Pancreas (tissue), 10 donors: Measurements from ENCODE around the gene EVI5. TPM values are rescaled to one million over a fixed set of nuclear protein-coding genes. Genes with fewer than 3 reads are reported as not detected.

Experiments used
- ATAC-seq, 4 donors: fragments of 200-7000 bp; cut with Tn5 transposase; one replicate each; pipeline versions ENCODE4 v1.8.0 to v1.9.1; 2020; ENCODE audit warnings: mild to moderate bottlenecking in 4 of 4, moderate library complexity in 4 of 4
- DNase-seq, 6 donors: peaks; one replicate each; pipeline ENCODE4 v3.0.0-alpha.2; 2020
- FAIRE-seq: peaks from 2 replicates; lab custom pipeline; 2012; peaks lifted over from hg19 to GRCh38; lab: Jason Lieb, UNC
- H3K27ac ChIP-seq, 4 donors: fragments of 200-600 bp; sonication (generic); 1 replicate in 3 of 4; 2 replicates in 1 of 4; pipeline versions ENCODE4 v1.5.0 to v1.8.0; 2020
- H3K27me3 ChIP-seq, 4 donors: fragments of 200-600 bp; one replicate each; pipeline ENCODE4 v1.8.0; 2021
- H3K36me3 ChIP-seq, 3 donors: fragments of 200-600 bp; sonication (generic) in 1 of 3; one replicate each; pipeline versions ENCODE4 v1.5.0 to v1.8.0; 2020 to 2021
- H3K4me1 ChIP-seq, 3 donors: fragments of 200-600 bp; one replicate each; pipeline ENCODE4 v1.8.0; 2021
- H3K4me3 ChIP-seq, 4 donors: fragments of 200-600 bp; sonication (generic) in 2 of 4; one replicate each; pipeline versions ENCODE4 v1.5.0 to v1.8.0; 2020 to 2021
- H3K9me3 ChIP-seq, 4 donors: fragments of 200-600 bp; one replicate each; pipeline ENCODE4 v1.8.0; 2021
- CTCF ChIP-seq, 4 donors: fragments of 200-600 bp; sonication (generic) in 3 of 4; IDR thresholded peaks; one replicate each; pipeline versions ENCODE4 v1.5.0 to v1.8.0; 2021; ENCODE audit warnings: antibody characterized with exemption in 4 of 4
- WGBS, 2 donors: extraction: QIAGEN DNeasy Blood & Tissue Kit; methylation state at CpG; one replicate each; pipeline ENCODE4 v1.1.7; 2013; 5-methylcytosine and 5-hydroxymethylcytosine counted together
- intact Hi-C, 3 donors: fragments of 100-400 bp; cut with DNase I; formaldehyde crosslinking; loops; one replicate each; pipeline versions ENCODE4 v1.11.1 to v1.14.2; 2022
- polyA plus RNA-seq, 2 donors: library from polyadenylated mRNA; stranded (reverse); fragments of 200-250 nt; gene quantifications; one replicate each; pipeline ENCODE4 v1.2.3, GENCODE V29; 2013
- total RNA-seq, 6 donors: library from RNA; stranded (reverse); fragmentation: NEBNext Ultra II Directional in 4 of 6; extraction: Animal tissue kit (Norgen Biotek cat#: 25700) in 4 of 6; gene quantifications; one replicate each; pipeline versions ENCODE4 v1.2.1 to v1.2.4, GENCODE V29; 2021 to 2023
- donor health status: healthy with polysubstance abuse.
- donor health status: DM: no; HTN: no; CAD: no; lungs with moderate emphysema.
- donor health status: DM: no; HTN: no; CAD: no.
- donor health status: control.
- donor health status: control.
- donor health status: Bipolar disorder and iron deficiency.
- donor health status: DM: yes; HTN: yes; CAD: no.
- donor health status: DM: no; HTN: no; CAD: no.
- donor health status: DM: no; HTN: no; CAD: no.
- donor health status: DM: yes; HTN: yes; CAD: no.

EVI5 gene
- total and polyA plus RNA-seq, 8 donors = 3.3 to 21.7 (median 12.7) TPM

- no peak for FAIRE-seq
These were observed 212.4 kb downstream of the EVI5 start for GRCh38 chr1:92572520-92572919.

GRCh38 chr1:92571578-92571977, 213.3 kb downstream of the EVI5 start:
- H3K36me3 ChIP-seq = no peaks in the 10 kb centered on the region
- no peaks in the 10 kb centered on the region for H3K27me3 ChIP-seq
- whole genome bisulfite sequencing, 2 donors = 95 to 100% methylated on average over 2 of the region's 2 CpGs
- intact Hi-C loops = no loop called here
- ATAC-seq (no peak), DNase-seq (no peak), FAIRE-seq (no peak)
- H3K9me3 ChIP-seq = no peaks in the 10 kb centered on the region
- no peak overlapping the region for H3K4me3 ChIP-seq
- H3K27ac ChIP-seq = no peak overlapping the region
- TF ChIP-seq CTCF (IDR thresholded peaks at IDR 0.05) = no peak
- no peaks in the 10 kb centered on the region for H3K4me1 ChIP-seq

More at GRCh38 chr1:92572520-92572919, 212.4 kb downstream of the EVI5 start:
- Histone ChIP-seq H3K4me1 (no peaks in the 10 kb centered on the region), H3K9me3 (no peaks in the 10 kb centered on the region), H3K27ac (no peak overlapping the region), H3K4me3 (no peak overlapping the region), H3K27me3 (no peaks in the 10 kb centered on the region), H3K36me3 (no peaks in the 10 kb centered on the region)
- ATAC-seq = no peak
- 48 to 49% methylated on average over 2 of the region's 2 CpGs for WGBS, 2 donors
- TF ChIP-seq CTCF (IDR thresholded peaks at IDR 0.05) = no peak
- intact Hi-C loops = no loop called here
- no peak for DNase-seq

- TF ChIP-seq CTCF (IDR thresholded peaks at IDR 0.05) = no peak
- H3K4me3 ChIP-seq = no peak overlapping the region
- DNase-seq (no peak), FAIRE-seq (no peak), ATAC-seq (no peak)
- no peaks in the 10 kb centered on the region for H3K27me3 ChIP-seq
- no peaks in the 10 kb centered on the region for H3K4me1 ChIP-seq
- no peaks in the 10 kb centered on the region for H3K36me3 ChIP-seq
- H3K9me3 ChIP-seq = no peaks in the 10 kb centered on the region
- 95 to 97% methylated on average over 1 of the region's 1 CpG for WGBS, 2 donors
- H3K27ac ChIP-seq = no peak overlapping the region
- intact Hi-C loops = no loop called here
These were observed 217.6 kb downstream of the EVI5 start for GRCh38 chr1:92567211-92567868.

GRCh38 chr1:92563457-92564216, 221.3 kb downstream of the EVI5 start:
- Histone ChIP-seq H3K36me3 (no peaks in the 10 kb centered on the region), H3K9me3 (no peaks in the 10 kb centered on the region), H3K4me3 (no peak overlapping the region), H3K27me3 (no peaks in the 10 kb centered on the region), H3K27ac (no peak overlapping the region), H3K4me1 (no peaks in the 10 kb centered on the region)
- intact Hi-C loops = no loop called here
- TF ChIP-seq CTCF (IDR thresholded peaks at IDR 0.05) = no peak
- FAIRE-seq (no peak), DNase-seq (no peak), ATAC-seq (no peak)
- 93 to 98% methylated on average over 6 of the region's 6 CpGs for WGBS, 2 donors

GRCh38 chr1:92556350-92556749, 228.6 kb downstream of the EVI5 start:
- no peak for FAIRE-seq
- no peak overlapping the region for H3K27ac ChIP-seq
- ATAC-seq = no peak
- H3K9me3 ChIP-seq = no peaks in the 10 kb centered on the region
- TF ChIP-seq CTCF (IDR thresholded peaks at IDR 0.05) = no peak
- no peaks in the 10 kb centered on the region for H3K4me1 ChIP-seq
- no peak for DNase-seq
- H3K27me3 ChIP-seq = no peaks in the 10 kb centered on the region
- WGBS, 2 donors = 85 to 88% methylated on average over 1 of the region's 1 CpG
- H3K4me3 ChIP-seq = no peak overlapping the region
- intact Hi-C loops = no loop called here
- no peaks in the 10 kb centered on the region for H3K36me3 ChIP-seq
